Lower lobe of right lung (tissue), 2 donors: ENCODE data around the gene TOMM34. TPM values are rescaled to one million over a fixed set of nuclear protein-coding genes. Genes with fewer than 3 reads are reported as not detected.

Experiments used
- ATAC-seq, 2 donors: fragments of 200-7000 bp; cut with Tn5 transposase; one replicate each; pipeline ENCODE4 v1.9.1; 2020 to 2022; ENCODE audit warnings: mild to moderate bottlenecking in 2 of 2, moderate library complexity in 2 of 2
- DNase-seq: peaks from one replicate; pipeline ENCODE4 v3.0.0-alpha.2; 2020
- H3K27ac ChIP-seq: fragments of 200-600 bp; one replicate; pipeline ENCODE4 v1.8.0; 2022
- H3K27me3 ChIP-seq: fragments of 200-600 bp; one replicate; pipeline ENCODE4 v1.8.0; 2022; ENCODE audit warnings: low read depth
- H3K36me3 ChIP-seq: fragments of 200-600 bp; one replicate; pipeline ENCODE4 v1.8.0; 2022; ENCODE audit warnings: mild to moderate bottlenecking
- H3K4me1 ChIP-seq: fragments of 200-600 bp; one replicate; pipeline ENCODE4 v1.8.0; 2022
- H3K4me3 ChIP-seq: fragments of 200-600 bp; one replicate; pipeline ENCODE4 v1.8.0; 2022; ENCODE audit warnings: mild to moderate bottlenecking
- H3K9me3 ChIP-seq: fragments of 200-600 bp; one replicate; pipeline ENCODE4 v1.8.0; 2022
- intact Hi-C: fragments of 100-400 bp; cut with DNase I; formaldehyde crosslinking; loops from one replicate; pipeline ENCODE4 v1.11.0; 2022
- total RNA-seq: library from RNA; stranded (reverse); fragmentation: NEBNext Ultra II Directional; extraction: Animal tissue kit (Norgen Biotek cat#: 25700); gene quantifications from one replicate; pipeline ENCODE4 v1.2.1, GENCODE V29; 2021
- TF ChIP-seq, protein P1 (sequence below): fragments of 200-600 bp; IDR thresholded peaks from one replicate; pipeline ENCODE4 v1.8.0; 2022; ENCODE audit warnings: antibody characterized with exemption, mild to moderate bottlenecking
- donor health status: DM: no; HTN: yes; CAD: no; lungs with severe emphysema.

Gene TOMM34
- total RNA-seq, 1 donor from 2014 or later = 12.8 TPM

DNA sequence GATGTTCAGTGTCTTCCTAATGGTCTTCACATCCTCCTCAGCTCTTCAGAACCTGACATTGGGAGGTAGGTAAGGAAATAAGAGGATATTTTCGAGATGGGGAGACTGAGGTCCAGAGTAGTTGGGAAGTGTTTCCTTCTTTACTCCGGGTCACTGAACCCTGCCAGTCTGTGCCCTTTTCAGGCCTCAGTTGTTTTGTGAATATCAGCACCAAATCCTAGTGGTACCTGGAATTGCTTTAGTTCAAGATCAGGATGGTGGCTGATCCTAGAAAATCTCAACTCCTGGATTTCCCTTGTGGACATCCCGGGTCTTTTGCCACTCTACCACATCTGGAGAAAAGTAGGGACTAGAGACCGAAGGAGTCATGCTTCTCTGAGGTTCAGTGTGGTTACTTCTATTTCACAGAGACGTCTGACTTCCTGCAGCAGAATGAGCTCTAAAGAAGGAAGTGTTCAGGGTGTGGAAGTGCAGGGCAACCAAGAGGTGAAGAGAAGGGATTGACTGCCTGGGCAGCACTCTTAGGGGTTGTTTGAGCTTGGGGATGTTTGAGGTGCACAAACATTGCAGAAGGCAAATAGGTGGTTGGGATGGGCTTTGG lies 7.1 kb upstream of the TOMM34 start:
- Histone ChIP-seq H3K4me1 (peaks cover 39% of the 10 kb centered on the region), H3K27me3 (no peaks in the 10 kb centered on the region), H3K27ac (peak overlapping the region; percentile 93), H3K4me3 (peak overlapping the region; percentile 93), H3K36me3 (peaks cover 7% of the 10 kb centered on the region), H3K9me3 (no peaks in the 10 kb centered on the region)
- intact Hi-C loops = no loop called here
- TF ChIP-seq, protein P1, sequence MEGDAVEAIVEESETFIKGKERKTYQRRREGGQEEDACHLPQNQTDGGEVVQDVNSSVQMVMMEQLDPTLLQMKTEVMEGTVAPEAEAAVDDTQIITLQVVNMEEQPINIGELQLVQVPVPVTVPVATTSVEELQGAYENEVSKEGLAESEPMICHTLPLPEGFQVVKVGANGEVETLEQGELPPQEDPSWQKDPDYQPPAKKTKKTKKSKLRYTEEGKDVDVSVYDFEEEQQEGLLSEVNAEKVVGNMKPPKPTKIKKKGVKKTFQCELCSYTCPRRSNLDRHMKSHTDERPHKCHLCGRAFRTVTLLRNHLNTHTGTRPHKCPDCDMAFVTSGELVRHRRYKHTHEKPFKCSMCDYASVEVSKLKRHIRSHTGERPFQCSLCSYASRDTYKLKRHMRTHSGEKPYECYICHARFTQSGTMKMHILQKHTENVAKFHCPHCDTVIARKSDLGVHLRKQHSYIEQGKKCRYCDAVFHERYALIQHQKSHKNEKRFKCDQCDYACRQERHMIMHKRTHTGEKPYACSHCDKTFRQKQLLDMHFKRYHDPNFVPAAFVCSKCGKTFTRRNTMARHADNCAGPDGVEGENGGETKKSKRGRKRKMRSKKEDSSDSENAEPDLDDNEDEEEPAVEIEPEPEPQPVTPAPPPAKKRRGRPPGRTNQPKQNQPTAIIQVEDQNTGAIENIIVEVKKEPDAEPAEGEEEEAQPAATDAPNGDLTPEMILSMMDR = no peak
- DNase-seq (no peak), ATAC-seq (peak; percentile 53 to 56)

DNA sequence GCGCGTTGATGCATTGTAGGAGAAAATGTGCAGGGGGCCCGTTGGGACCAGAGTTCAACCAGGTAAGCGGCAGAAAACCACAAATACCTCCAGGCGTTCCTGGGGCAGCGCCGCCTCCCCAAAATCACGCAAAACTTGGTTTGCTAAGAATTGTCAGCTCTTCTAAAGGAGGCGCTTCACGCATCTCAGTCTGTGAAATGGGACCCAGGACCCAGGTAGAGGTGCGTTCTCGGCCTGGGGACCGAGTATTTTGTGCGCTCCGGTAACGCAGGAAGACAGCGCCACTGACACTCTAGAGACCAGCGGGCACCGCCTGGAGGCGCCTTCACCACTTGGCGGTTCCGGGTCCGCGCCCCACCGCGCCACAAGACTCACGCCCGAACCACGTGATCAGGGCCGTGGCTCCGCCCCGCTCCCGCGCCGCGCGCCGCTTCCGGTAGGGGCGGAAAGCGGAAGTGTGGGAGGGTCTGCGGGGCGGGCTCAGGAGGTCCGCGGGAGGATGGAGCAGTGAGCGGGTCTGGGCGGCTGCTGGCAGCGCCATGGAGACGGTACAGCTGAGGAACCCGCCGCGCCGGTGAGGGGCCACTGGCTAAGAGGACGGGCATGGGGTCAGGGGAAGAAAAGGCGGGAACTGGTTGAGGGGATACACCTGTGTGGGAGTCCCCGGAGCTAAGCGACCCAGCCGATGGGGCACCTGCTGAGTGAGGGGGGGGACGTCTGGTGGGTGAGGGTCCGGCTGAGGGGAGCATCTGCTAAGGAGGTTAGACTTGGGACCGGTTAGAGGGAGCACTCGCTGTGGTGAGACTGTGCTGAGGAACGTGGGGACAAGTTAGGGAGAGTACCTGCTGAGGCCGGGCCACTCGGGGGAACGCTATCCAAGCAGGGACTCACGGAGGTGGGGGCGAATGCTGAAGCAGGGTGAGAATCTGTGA lies 6.1 kb upstream of the TOMM34 start, which contains the start of gene STK4:
TSS of gene STK4 (plus strand) at position 483 of the 932 bp plus-strand sequence. CDS start at position 540, 57 bp downstream.
- Histone ChIP-seq H3K4me3 (peak within 1 kb of the TSS; percentile 93), H3K4me1 (peaks cover 35% of the 10 kb centered on the region), H3K9me3 (no peaks in the 10 kb centered on the region), H3K27me3 (no peaks in the 10 kb centered on the region), H3K27ac (peak within 1 kb of the TSS; percentile 93), H3K36me3 (no peaks in the 10 kb centered on the region)
- ATAC-seq (peak; percentile 98 to 99), DNase-seq (peak; percentile 97)
- TF ChIP-seq, protein P1 = peak; percentile 62
- intact Hi-C loops = no loop called here

DNA sequence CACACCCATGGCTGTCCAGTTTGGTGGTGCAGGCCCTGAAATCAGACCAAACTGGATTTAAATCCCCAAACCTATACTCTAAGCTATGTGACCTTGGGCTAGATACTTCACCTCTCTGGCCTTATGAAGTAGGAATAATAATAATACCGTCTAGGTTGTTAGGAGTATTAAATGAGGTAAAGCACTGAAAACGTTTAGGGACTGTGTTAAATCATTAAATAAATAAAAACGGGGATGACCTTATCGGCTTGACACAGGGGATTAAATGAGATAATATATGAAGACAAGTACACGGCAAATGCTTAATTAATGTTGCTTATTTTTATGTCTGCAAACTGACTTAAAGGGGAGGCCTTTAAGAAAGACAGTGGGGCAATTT lies 5.4 kb upstream of the TOMM34 start:
- intact Hi-C loops = no loop called here
- peak overlapping the region; percentile 93 for H3K27ac ChIP-seq
- no peak for ATAC-seq
- peak overlapping the region; percentile 93 for H3K4me3 ChIP-seq
- H3K9me3 ChIP-seq = no peaks in the 10 kb centered on the region
- H3K27me3 ChIP-seq = no peaks in the 10 kb centered on the region
- H3K36me3 ChIP-seq = no peaks in the 10 kb centered on the region
- H3K4me1 ChIP-seq = peaks cover 38% of the 10 kb centered on the region
- no peak for DNase-seq
- TF ChIP-seq, protein P1 = no peak

DNA sequence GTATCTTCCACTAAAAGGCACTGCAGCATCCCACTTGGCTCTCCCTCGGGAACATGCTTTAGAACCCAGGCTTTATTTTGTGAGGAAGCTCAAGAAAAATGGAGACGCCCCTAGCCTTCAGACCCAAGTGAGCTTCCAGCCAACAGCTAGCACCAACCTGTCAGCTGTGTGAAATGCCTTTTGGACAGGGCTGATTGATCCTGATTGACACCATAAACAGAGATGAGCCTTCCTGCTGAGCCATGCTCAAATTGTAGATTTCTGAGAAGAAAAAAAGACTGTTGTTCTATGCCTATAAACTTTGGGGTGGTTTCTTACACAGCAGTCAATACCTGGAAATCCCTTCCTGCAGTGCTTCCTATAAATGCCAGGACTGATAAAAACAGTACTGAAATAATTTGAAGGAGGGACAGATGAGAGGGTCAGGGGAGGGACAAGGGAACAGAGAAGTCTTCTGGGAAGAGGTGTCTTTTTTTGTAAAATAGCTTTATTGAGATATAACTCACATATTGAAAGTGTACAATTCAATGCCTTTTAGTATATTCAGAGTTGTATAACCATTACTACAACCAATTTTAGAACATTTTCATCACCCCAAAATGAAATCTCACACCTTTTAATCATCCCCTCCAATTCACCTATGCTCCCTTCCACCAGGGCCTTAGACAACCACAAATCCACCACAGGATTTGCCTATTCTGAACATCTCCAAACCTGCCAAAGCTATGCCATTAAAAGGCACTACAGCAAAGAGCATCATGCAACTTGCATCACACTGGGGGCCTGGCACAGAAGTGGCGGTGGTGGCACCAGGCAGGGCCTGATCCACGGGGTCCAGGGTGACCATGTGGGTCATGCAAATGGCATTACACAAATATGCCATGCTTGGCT lies 3.4 kb upstream of the TOMM34 start:
- DNase-seq = no peak
- H3K36me3 ChIP-seq = no peaks in the 10 kb centered on the region
- no peak for ATAC-seq

More for the DNA sequence above, 3.4 kb upstream of the TOMM34 start:
- intact Hi-C loops = no loop called here
- H3K4me1 ChIP-seq = peaks cover 33% of the 10 kb centered on the region
- no peak overlapping the region for H3K27ac ChIP-seq
- TF ChIP-seq, protein P1 = no peak
- H3K4me3 ChIP-seq = no peak overlapping the region
- H3K27me3 ChIP-seq = no peaks in the 10 kb centered on the region
- H3K9me3 ChIP-seq = no peaks in the 10 kb centered on the region
